A549 (cell line): ENCODE measurements around the gene ANKZF1.

Source experiments
- EHMT2 ChIP-seq: fragments of 200-600 bp; sonication (generic); IDR thresholded peaks from 2 replicates; pipeline ENCODE4 v1.6.1; 2016; ENCODE audit warnings: antibody characterized with exemption, low read depth, mild to moderate bottlenecking, moderate library complexity
- EP300 ChIP-seq, 2 experiments: fragments of >200 bp; sonication (Bioruptor Twin); formaldehyde crosslinking; IDR thresholded peaks; 2 replicates in 1 of 2; 3 replicates in 1 of 2; pipeline ENCODE4 v1.6.1; 2016 to 2017
- HDAC2 ChIP-seq: fragments of 200-600 bp; sonication (generic); IDR thresholded peaks from 2 replicates; pipeline ENCODE4 v1.6.1; 2016
- HOXB5 ChIP-seq: fragments of 250-450 bp; sonication (Bioruptor Pico); IDR thresholded peaks from 2 replicates; pipeline ENCODE4 v1.5.0; 2020; ENCODE audit warnings: mild to moderate bottlenecking, moderate library complexity
- JUN ChIP-seq, 2 experiments: fragments of >200 bp; sonication (Bioruptor Twin); formaldehyde crosslinking; IDR thresholded peaks; 2 replicates in 1 of 2; 3 replicates in 1 of 2; pipeline ENCODE4 v1.6.1; 2016 to 2017
- MAZ ChIP-seq: fragments of 150-350 bp; IDR thresholded peaks from 2 replicates; pipeline ENCODE4 v1.6.1; 2014; ENCODE audit warnings: antibody characterized with exemption, low read depth, low read length, borderline replicate concordance
- NFE2L2 ChIP-seq: fragments of 150-350 bp; conservative IDR thresholded peaks from 2 replicates; pipeline ENCODE4 v1.6.1; 2014; ENCODE audit warnings: low read length
- POLR2A ChIP-seq: IDR thresholded peaks from 2 replicates; pipeline ENCODE4 v1.6.1; 2012; ENCODE audit warnings: mild to moderate bottlenecking, low read length
- SMC3 ChIP-seq: fragments of >200 bp; sonication (Bioruptor Twin); formaldehyde crosslinking; IDR thresholded peaks from 3 replicates; pipeline ENCODE4 v1.6.1; 2018; ENCODE audit warnings: inconsistent platforms
- TF ChIP-seq, protein P1 (sequence below): fragments of 200-600 bp; sonication (generic); IDR thresholded peaks from 2 replicates; pipeline ENCODE4 v1.6.1; 2016; ENCODE audit warnings: antibody characterized with exemption, mild to moderate bottlenecking, moderate library complexity
- TF ChIP-seq, protein P2 (sequence below): fragments of >200 bp; sonication (Bioruptor Twin); formaldehyde crosslinking; IDR thresholded peaks from 3 replicates; pipeline ENCODE4 v1.5.1; 2016
- TF ChIP-seq, protein P3 (sequence below): fragments of 250-450 bp; sonication (Bioruptor Pico); IDR thresholded peaks from 2 replicates; pipeline ENCODE4 v1.5.0; 2020; ENCODE audit warnings: low read depth, mild to moderate bottlenecking, moderate library complexity
- TF ChIP-seq, protein P4 (sequence below): IDR thresholded peaks from 2 replicates; pipeline ENCODE4 v1.6.1; 2012

DNA sequence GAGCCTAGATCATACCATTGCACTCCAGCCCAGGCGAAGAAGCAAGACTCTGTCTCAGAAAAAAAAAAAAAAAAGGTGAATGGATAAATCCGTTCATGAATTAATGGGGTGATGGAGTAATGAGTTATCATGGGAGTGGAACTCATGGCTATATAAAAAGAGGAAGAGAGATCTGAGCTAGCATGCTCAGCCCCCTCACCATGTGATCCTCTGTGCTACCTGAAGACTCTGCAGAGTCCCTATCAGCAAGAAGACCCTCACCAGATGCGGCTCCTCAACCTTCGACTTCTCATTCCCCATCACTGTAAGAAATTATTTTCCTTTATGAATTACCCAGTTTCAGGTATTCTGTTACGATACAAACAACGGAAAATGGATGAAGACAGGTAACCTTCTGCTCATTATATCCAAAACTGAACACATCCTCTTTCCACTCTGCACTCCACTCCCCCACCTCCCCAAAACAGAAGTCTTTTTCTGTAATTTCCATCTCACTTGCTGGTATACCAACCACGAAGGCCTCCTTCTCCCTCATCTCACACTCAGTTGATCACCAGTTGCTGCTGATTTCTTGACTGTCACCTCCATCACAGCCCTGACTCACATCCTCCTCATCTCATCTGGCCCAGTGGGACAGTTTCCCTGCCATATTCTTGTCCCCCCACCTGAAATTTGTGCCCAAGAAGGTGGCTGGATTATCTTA lies 42.7 kb upstream of the ANKZF1 start:
- no peak for TF ChIP-seq EP300 (IDR thresholded peaks at IDR 0.05)
- TF ChIP-seq, protein P1, sequence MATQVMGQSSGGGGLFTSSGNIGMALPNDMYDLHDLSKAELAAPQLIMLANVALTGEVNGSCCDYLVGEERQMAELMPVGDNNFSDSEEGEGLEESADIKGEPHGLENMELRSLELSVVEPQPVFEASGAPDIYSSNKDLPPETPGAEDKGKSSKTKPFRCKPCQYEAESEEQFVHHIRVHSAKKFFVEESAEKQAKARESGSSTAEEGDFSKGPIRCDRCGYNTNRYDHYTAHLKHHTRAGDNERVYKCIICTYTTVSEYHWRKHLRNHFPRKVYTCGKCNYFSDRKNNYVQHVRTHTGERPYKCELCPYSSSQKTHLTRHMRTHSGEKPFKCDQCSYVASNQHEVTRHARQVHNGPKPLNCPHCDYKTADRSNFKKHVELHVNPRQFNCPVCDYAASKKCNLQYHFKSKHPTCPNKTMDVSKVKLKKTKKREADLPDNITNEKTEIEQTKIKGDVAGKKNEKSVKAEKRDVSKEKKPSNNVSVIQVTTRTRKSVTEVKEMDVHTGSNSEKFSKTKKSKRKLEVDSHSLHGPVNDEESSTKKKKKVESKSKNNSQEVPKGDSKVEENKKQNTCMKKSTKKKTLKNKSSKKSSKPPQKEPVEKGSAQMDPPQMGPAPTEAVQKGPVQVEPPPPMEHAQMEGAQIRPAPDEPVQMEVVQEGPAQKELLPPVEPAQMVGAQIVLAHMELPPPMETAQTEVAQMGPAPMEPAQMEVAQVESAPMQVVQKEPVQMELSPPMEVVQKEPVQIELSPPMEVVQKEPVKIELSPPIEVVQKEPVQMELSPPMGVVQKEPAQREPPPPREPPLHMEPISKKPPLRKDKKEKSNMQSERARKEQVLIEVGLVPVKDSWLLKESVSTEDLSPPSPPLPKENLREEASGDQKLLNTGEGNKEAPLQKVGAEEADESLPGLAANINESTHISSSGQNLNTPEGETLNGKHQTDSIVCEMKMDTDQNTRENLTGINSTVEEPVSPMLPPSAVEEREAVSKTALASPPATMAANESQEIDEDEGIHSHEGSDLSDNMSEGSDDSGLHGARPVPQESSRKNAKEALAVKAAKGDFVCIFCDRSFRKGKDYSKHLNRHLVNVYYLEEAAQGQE, result no peak
- TF ChIP-seq, protein P2, sequence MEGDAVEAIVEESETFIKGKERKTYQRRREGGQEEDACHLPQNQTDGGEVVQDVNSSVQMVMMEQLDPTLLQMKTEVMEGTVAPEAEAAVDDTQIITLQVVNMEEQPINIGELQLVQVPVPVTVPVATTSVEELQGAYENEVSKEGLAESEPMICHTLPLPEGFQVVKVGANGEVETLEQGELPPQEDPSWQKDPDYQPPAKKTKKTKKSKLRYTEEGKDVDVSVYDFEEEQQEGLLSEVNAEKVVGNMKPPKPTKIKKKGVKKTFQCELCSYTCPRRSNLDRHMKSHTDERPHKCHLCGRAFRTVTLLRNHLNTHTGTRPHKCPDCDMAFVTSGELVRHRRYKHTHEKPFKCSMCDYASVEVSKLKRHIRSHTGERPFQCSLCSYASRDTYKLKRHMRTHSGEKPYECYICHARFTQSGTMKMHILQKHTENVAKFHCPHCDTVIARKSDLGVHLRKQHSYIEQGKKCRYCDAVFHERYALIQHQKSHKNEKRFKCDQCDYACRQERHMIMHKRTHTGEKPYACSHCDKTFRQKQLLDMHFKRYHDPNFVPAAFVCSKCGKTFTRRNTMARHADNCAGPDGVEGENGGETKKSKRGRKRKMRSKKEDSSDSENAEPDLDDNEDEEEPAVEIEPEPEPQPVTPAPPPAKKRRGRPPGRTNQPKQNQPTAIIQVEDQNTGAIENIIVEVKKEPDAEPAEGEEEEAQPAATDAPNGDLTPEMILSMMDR, result no peak
- TF ChIP-seq, protein P3, sequence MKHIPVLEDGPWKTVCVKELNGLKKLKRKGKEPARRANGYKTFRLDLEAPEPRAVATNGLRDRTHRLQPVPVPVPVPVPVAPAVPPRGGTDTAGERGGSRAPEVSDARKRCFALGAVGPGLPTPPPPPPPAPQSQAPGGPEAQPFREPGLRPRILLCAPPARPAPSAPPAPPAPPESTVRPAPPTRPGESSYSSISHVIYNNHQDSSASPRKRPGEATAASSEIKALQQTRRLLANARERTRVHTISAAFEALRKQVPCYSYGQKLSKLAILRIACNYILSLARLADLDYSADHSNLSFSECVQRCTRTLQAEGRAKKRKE, result no peak
- TF ChIP-seq POLR2A, result no peak
- no peak for TF ChIP-seq HDAC2
- TF ChIP-seq MAZ, result no peak
- no peak for TF ChIP-seq JUN (IDR thresholded peaks at IDR 0.05)
- TF ChIP-seq EHMT2, result no peak
- TF ChIP-seq, protein P4, sequence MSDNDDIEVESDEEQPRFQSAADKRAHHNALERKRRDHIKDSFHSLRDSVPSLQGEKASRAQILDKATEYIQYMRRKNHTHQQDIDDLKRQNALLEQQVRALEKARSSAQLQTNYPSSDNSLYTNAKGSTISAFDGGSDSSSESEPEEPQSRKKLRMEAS, result no peak
- no peak for TF ChIP-seq HOXB5 (CRISPR knock-in tag)
- TF ChIP-seq SMC3, result no peak
- TF ChIP-seq NFE2L2, result no peak
